HFF-Myc (cell line): ENCODE data around the gene EDEM3.

Source experiments
- DNase-seq: peaks from one replicate; pipeline ENCODE4 v3.0.0-alpha.2; 2011; ENCODE audit warnings: low read depth; ENCODE audit errors: extremely low read depth
- H3K4me3 ChIP-seq: replicated peaks from 2 replicates; pipeline ENCODE4 v1.5.1; 2011; ENCODE audit warnings: low read depth, mild to moderate bottlenecking, control low read depth, low read length
- CTCF ChIP-seq: IDR thresholded peaks from 2 replicates; pipeline ENCODE4 v1.5.1; 2012; ENCODE audit warnings: mild to moderate bottlenecking, low read depth, low read length, control low read depth; ENCODE audit errors: missing control alignments

EDEM3 gene

GRCh38 chr1:184759651-184760050 lies 5.0 kb upstream of the EDEM3 start:
- no peak overlapping the region for H3K4me3 ChIP-seq
- DNase-seq, result no peak
- TF ChIP-seq CTCF, result no peak

GRCh38 chr1:184759112-184759511 lies 4.5 kb upstream of the EDEM3 start:
- no peak for DNase-seq

GRCh38 chr1:184757891-184758290 lies 3.2 kb upstream of the EDEM3 start:
- no peak for TF ChIP-seq CTCF
- no peak overlapping the region for H3K4me3 ChIP-seq
- DNase-seq, result no peak

More at GRCh38 chr1:184759112-184759511, 4.5 kb upstream of the EDEM3 start:
- no peak for TF ChIP-seq CTCF
- H3K4me3 ChIP-seq, result no peak overlapping the region

GRCh38 chr1:184757406-184757805 lies 2.7 kb upstream of the EDEM3 start:
- TF ChIP-seq CTCF, result no peak
- H3K4me3 ChIP-seq, result no peak overlapping the region
- no peak for DNase-seq

GRCh38 chr1:184755226-184756065 lies 788 bp upstream of the EDEM3 start:
- H3K4me3 ChIP-seq, result peak overlapping the region; percentile 87
- DNase-seq, result peak; percentile 5
- TF ChIP-seq CTCF, result no peak

GRCh38 chr1:184753608-184754475 lies 816 bp downstream of the EDEM3 start:
- no peak for TF ChIP-seq CTCF
- DNase-seq, result no peak

More at GRCh38 chr1:184753608-184754475, 816 bp downstream of the EDEM3 start:
- H3K4me3 ChIP-seq, result peak overlapping the region; percentile 87
